Body of pancreas (tissue), 4 donors: ENCODE results near the gene IFI27L2. TPM values are rescaled to one million over a fixed set of nuclear protein-coding genes. Genes with fewer than 3 reads are reported as not detected.

Experiments used
- ATAC-seq: fragments of 150-250 bp; one replicate; pipeline ENCODE4 v1.9.1; 2016
- DNase-seq, 4 donors: peaks; one replicate each; pipeline ENCODE4 v3.0.0-alpha.2; 2019
- H3K27ac ChIP-seq, 4 donors: fragments of 200-600 bp; sonication (generic); 1 replicate in 3 of 4; 2 replicates in 1 of 4; pipeline versions ENCODE4 v1.5.1 to v1.6.1; 2016 to 2019; ENCODE audit warnings: mild to moderate bottlenecking in 1 of 4, mixed read lengths in 1 of 4, moderate library complexity in 1 of 4
- H3K27me3 ChIP-seq, 2 donors: fragments of 200-600 bp; sonication (generic); one replicate each; pipeline ENCODE4 v1.6.0; 2016; ENCODE audit warnings: mild to moderate bottlenecking in 1 of 2
- H3K36me3 ChIP-seq, 2 donors: fragments of 200-600 bp; sonication (generic); replicated peaks in 1 of 2; 2 replicates each; pipeline ENCODE4 v1.5.1; 2016; ENCODE audit warnings: low read depth in 2 of 2; ENCODE audit not compliant: insufficient read depth in 1 of 2
- H3K4me1 ChIP-seq: fragments of 200-600 bp; sonication (generic); one replicate; pipeline ENCODE4 v1.6.0; 2016
- H3K4me3 ChIP-seq, 2 donors: fragments of 200-600 bp; sonication (generic); 1 replicate in 1 of 2; 2 replicates in 1 of 2; pipeline ENCODE4 v1.5.1; 2016 to 2019
- H3K9me3 ChIP-seq, 3 donors: fragments of 200-600 bp; sonication (generic); 1 replicate in 2 of 3; 2 replicates in 1 of 3; pipeline ENCODE4 v1.5.1; 2016
- CTCF ChIP-seq, 7 experiments: fragments of 450-650 bp in 4 of 7; fragments of 200-600 bp in 3 of 7; sonication (generic) in 3 of 7; IDR thresholded peaks; one replicate each; pipeline ENCODE4 v1.5.1; 2016 to 2019; ENCODE audit warnings: antibody characterized with exemption in 7 of 7
- POLR2A ChIP-seq, 3 donors: fragments of 450-650 bp; IDR thresholded peaks; one replicate each; pipeline ENCODE4 v1.6.1; 2016; ENCODE audit warnings: antibody characterized with exemption in 3 of 3, mild to moderate bottlenecking in 2 of 3
- WGBS, 2 donors: methylation state at CpG; one replicate each; pipeline ENCODE4 v1.1.5; 2017; 5-methylcytosine and 5-hydroxymethylcytosine counted together
- intact Hi-C: fragments of 100-400 bp; cut with DNase I; formaldehyde crosslinking; loops from one replicate; pipeline ENCODE4 v1.15.1; 2023
- total RNA-seq, 2 donors: library from RNA; depleted of rRNA; stranded (reverse); fragments of >200 nt; gene quantifications; one replicate each; pipeline ENCODE4 v1.1.0, GENCODE V29; 2016

The IFI27L2 gene
- total RNA-seq, 2 donors from 2014 or later: 12.7 to 66.3 TPM

- H3K36me3 ChIP-seq: no peaks in the 10 kb centered on the region
- WGBS, 2 donors: 75 to 80% methylated on average over 5 of the region's 5 CpGs
- H3K4me3 ChIP-seq: no peak overlapping the region
- H3K9me3 ChIP-seq: peaks cover 0 to 5% (median 0%) of the 10 kb centered on the region in 3 donors
- no peak for TF ChIP-seq CTCF (IDR thresholded peaks at IDR 0.05)
- TF ChIP-seq POLR2A (IDR thresholded peaks at IDR 0.05): no peak
- ATAC-seq (no peak), DNase-seq (no peak)
- no peaks in the 10 kb centered on the region for H3K4me1 ChIP-seq
- no peaks in the 10 kb centered on the region for H3K27me3 ChIP-seq
- no peak overlapping the region for H3K27ac ChIP-seq
- intact Hi-C loops: no loop called here
Observed at GRCh38 chr14:94120667-94121340, 8.6 kb downstream of the IFI27L2 start.

GRCh38 chr14:94119071-94119470, 10.3 kb downstream of the IFI27L2 start:
- Histone ChIP-seq H3K4me3 (no peak overlapping the region), H3K36me3 (no peaks in the 10 kb centered on the region), H3K27ac (no peak overlapping the region), H3K9me3 (peaks cover 0 to 5% (median 0%) of the 10 kb centered on the region in 3 donors), H3K27me3 (no peaks in the 10 kb centered on the region), H3K4me1 (peaks cover 9% of the 10 kb centered on the region)
- TF ChIP-seq POLR2A (IDR thresholded peaks at IDR 0.05): no peak
- no peak for TF ChIP-seq CTCF (IDR thresholded peaks at IDR 0.05)
- no peak for DNase-seq
- no peak for ATAC-seq
- intact Hi-C loops: no loop called here

GRCh38 chr14:94117856-94118255, 11.5 kb downstream of the IFI27L2 start:
- WGBS, 2 donors: 68 to 69% methylated on average over 9 of the region's 9 CpGs
- Histone ChIP-seq H3K4me3 (no peak overlapping the region), H3K27me3 (no peaks in the 10 kb centered on the region), H3K4me1 (peaks cover 9% of the 10 kb centered on the region), H3K36me3 (no peaks in the 10 kb centered on the region), H3K9me3 (peaks cover 0 to 5% (median 0%) of the 10 kb centered on the region in 3 donors), H3K27ac (no peak overlapping the region)
- intact Hi-C loops: no loop called here
- DNase-seq: no peak
- no peak for ATAC-seq
- TF ChIP-seq CTCF (IDR thresholded peaks at IDR 0.05) (no peak), POLR2A (IDR thresholded peaks at IDR 0.05) (no peak)

GRCh38 chr14:94116701-94117100, 12.7 kb downstream of the IFI27L2 start:
- H3K27me3 ChIP-seq: no peaks in the 10 kb centered on the region
- peaks cover 0 to 5% (median 0%) of the 10 kb centered on the region in 3 donors for H3K9me3 ChIP-seq
- ATAC-seq (no peak), DNase-seq (no peak)
- H3K4me1 ChIP-seq: peaks cover 9% of the 10 kb centered on the region
- TF ChIP-seq CTCF (IDR thresholded peaks at IDR 0.05) (no peak), POLR2A (IDR thresholded peaks at IDR 0.05) (no peak)
- no peak overlapping the region for H3K27ac ChIP-seq
- intact Hi-C loops: no loop called here
- WGBS, 2 donors: 75 to 86% methylated on average over 6 to 10 of the region's 10 CpGs
- H3K36me3 ChIP-seq: no peaks in the 10 kb centered on the region
- no peak overlapping the region for H3K4me3 ChIP-seq

GRCh38 chr14:94115631-94116030, 13.8 kb downstream of the IFI27L2 start:
- no peak overlapping the region for H3K4me3 ChIP-seq
- no peaks in the 10 kb centered on the region for H3K27me3 ChIP-seq
- TF ChIP-seq CTCF (IDR thresholded peaks at IDR 0.05) (no peak), POLR2A (IDR thresholded peaks at IDR 0.05) (no peak)
- H3K9me3 ChIP-seq: peaks cover 0 to 5% (median 0%) of the 10 kb centered on the region in 3 donors
- DNase-seq: no peak
- intact Hi-C loops: no loop called here
- H3K4me1 ChIP-seq: peaks cover 9% of the 10 kb centered on the region
- H3K36me3 ChIP-seq: no peaks in the 10 kb centered on the region
- H3K27ac ChIP-seq: no peak overlapping the region
- ATAC-seq: no peak
- whole genome bisulfite sequencing, 2 donors: 85 to 91% methylated on average over 12 to 15 of the region's 15 CpGs
